ENCODE results near the gene BGLAP.

GRCh38 chr1:156266051-156266450 is 24.1 kb downstream of the BGLAP start:
- no peak for TF ChIP-seq CTCF (IDR thresholded peaks at IDR 0.05)
- TF ChIP-seq POLR2A (IDR thresholded peaks at IDR 0.05) = no peak
